Right cardiac atrium (tissue), 5 donors: ENCODE results near the gene DRGX. TPM values are rescaled to one million over a fixed set of nuclear protein-coding genes. Genes with fewer than 3 reads are reported as not detected.
A peak's percentile ranks its signal among the peaks of the same experiment; 100 is the strongest.

ENCODE experiments used
- ATAC-seq, 2 donors: fragments of 200-7000 bp; cut with Tn5 transposase; one replicate each; pipeline versions ENCODE4 v1.8.0 to v1.9.1; 2020; ENCODE audit warnings: moderate library complexity in 2 of 2, mild to moderate bottlenecking in 1 of 2
- DNase-seq, 3 donors: peaks; one replicate each; pipeline ENCODE4 v3.0.0-alpha.2; 2020
- H3K27ac ChIP-seq: one replicate; pipeline ENCODE4 v1.5.1; 2013; ENCODE audit warnings: mild to moderate bottlenecking, low read length, control low read depth, moderate library complexity
- H3K27me3 ChIP-seq: one replicate; pipeline ENCODE4 v1.6.1; 2013; ENCODE audit not compliant: control insufficient read depth, insufficient read depth
- H3K4me1 ChIP-seq: one replicate; pipeline ENCODE4 v1.6.1; 2013; ENCODE audit warnings: low read length; ENCODE audit not compliant: control insufficient read depth, insufficient read depth
- H3K4me3 ChIP-seq: one replicate; pipeline ENCODE4 v1.5.1; 2013; ENCODE audit warnings: low read length, control low read depth
- H3K9me3 ChIP-seq: one replicate; pipeline ENCODE4 v1.6.1; 2013; ENCODE audit warnings: low read length; ENCODE audit not compliant: control insufficient read depth
- WGBS: extraction: QIAGEN DNeasy Blood & Tissue Kit; methylation state at CpG from one replicate; pipeline ENCODE4 v1.1.7; 2013; 5-methylcytosine and 5-hydroxymethylcytosine counted together
- intact Hi-C, 4 donors: fragments of 100-400 bp; cut with DNase I; formaldehyde crosslinking; loops; one replicate each; pipeline versions ENCODE4 v1.11.0 to v1.14.0; 2022 to 2023
- polyA plus RNA-seq: library from polyadenylated mRNA; stranded (reverse); fragments of 200-250 nt; gene quantifications from one replicate; pipeline ENCODE4 v1.2.3, GENCODE V29; 2013
- total RNA-seq, 4 donors: library from RNA; stranded (reverse); fragmentation: NEBNext Ultra II Directional; extraction: Animal tissue kit (Norgen Biotek cat#: 25700); gene quantifications; one replicate each; pipeline ENCODE4 v1.2.1, GENCODE V29; 2021
- donor health status: healthy with polysubstance abuse.
- donor health status: DM: no; HTN: yes; CAD: no.
- donor health status: DM: no; HTN: no; CAD: no.
- donor health status: DM: no; HTN: yes; CAD: no; lungs with severe emphysema.
- donor health status: DM: yes; HTN: yes; CAD: no.

The DRGX gene
- total and polyA plus RNA-seq, 5 donors = not detected

DNA sequence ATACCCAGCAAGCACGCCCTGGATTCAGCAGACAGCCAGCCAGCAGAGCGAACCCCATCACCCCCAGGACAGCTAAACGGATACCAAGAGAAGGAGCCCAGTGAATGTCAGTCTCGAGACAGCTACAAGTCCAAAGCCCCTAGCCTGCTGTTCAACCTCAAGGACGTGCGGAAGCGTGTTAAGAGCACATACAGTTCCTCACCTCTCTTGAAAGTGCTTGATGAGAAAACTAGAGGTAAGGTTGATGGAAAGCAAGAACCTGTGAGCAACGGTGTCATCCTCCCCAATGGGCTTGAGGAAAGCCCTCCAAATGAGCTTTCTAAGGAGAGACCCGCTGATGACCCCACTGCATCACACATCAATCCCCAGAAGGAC, 72.0 kb downstream of the DRGX start:
- H3K9me3 ChIP-seq = no peaks in the 10 kb centered on the region
- no peak overlapping the region for H3K27ac ChIP-seq
- DNase-seq = no peak
- WGBS = 88% methylated on average over 9 of the region's 9 CpGs
- no peaks in the 10 kb centered on the region for H3K4me1 ChIP-seq
- no peaks in the 10 kb centered on the region for H3K27me3 ChIP-seq
- ATAC-seq = no peak
- intact Hi-C loops = no loop called here
- H3K4me3 ChIP-seq = no peak overlapping the region

- Histone ChIP-seq H3K27ac (peak overlapping the region; percentile 80), H3K4me1 (no peaks in the 10 kb centered on the region), H3K9me3 (no peaks in the 10 kb centered on the region), H3K4me3 (no peak overlapping the region), H3K27me3 (no peaks in the 10 kb centered on the region)
- DNase-seq = peak in 2 of 3 donors; percentile 33 to 61
- WGBS = 43% methylated on average over 7 of the region's 7 CpGs
- ATAC-seq = peak; percentile 70 to 76
- intact Hi-C loops = no loop called here
Observed at GRCh38 chr10:49323171-49323895, 72.6 kb downstream of the DRGX start.

GRCh38 chr10:49322371-49323170, 73.3 kb downstream of the DRGX start:
- Histone ChIP-seq H3K4me3 (no peak overlapping the region), H3K9me3 (no peaks in the 10 kb centered on the region), H3K4me1 (no peaks in the 10 kb centered on the region), H3K27ac (peak overlapping the region; percentile 80), H3K27me3 (no peaks in the 10 kb centered on the region)
- no peak for DNase-seq
- no peak for ATAC-seq
- intact Hi-C loops = no loop called here
- 75% methylated on average over 26 of the region's 26 CpGs for WGBS

- no peaks in the 10 kb centered on the region for H3K4me1 ChIP-seq
- H3K4me3 ChIP-seq = no peak overlapping the region
- DNase-seq = no peak
- H3K27ac ChIP-seq = no peak overlapping the region
- 63% methylated on average over 3 of the region's 3 CpGs for WGBS
- H3K27me3 ChIP-seq = no peaks in the 10 kb centered on the region
- no peak for ATAC-seq
- no peaks in the 10 kb centered on the region for H3K9me3 ChIP-seq
- intact Hi-C loops = no loop called here
Observed at GRCh38 chr10:49321021-49321420, 74.9 kb downstream of the DRGX start.

GRCh38 chr10:49320191-49320590, 75.7 kb downstream of the DRGX start:
- no peaks in the 10 kb centered on the region for H3K27me3 ChIP-seq
- intact Hi-C loops = no loop called here
- no peak for DNase-seq
- no peak overlapping the region for H3K27ac ChIP-seq
- 92% methylated on average over 2 of the region's 2 CpGs for WGBS
- no peaks in the 10 kb centered on the region for H3K4me1 ChIP-seq
- no peaks in the 10 kb centered on the region for H3K9me3 ChIP-seq
- H3K4me3 ChIP-seq = no peak overlapping the region
- no peak for ATAC-seq

- intact Hi-C loops = no loop called here
- DNase-seq (no peak), ATAC-seq (no peak)
- Histone ChIP-seq H3K27ac (no peak overlapping the region), H3K9me3 (no peaks in the 10 kb centered on the region), H3K4me1 (no peaks in the 10 kb centered on the region), H3K27me3 (no peaks in the 10 kb centered on the region), H3K4me3 (no peak overlapping the region)
- WGBS = 82% methylated on average over 1 of the region's 1 CpG
Observed at GRCh38 chr10:49319206-49319605, 76.7 kb downstream of the DRGX start.

DNA sequence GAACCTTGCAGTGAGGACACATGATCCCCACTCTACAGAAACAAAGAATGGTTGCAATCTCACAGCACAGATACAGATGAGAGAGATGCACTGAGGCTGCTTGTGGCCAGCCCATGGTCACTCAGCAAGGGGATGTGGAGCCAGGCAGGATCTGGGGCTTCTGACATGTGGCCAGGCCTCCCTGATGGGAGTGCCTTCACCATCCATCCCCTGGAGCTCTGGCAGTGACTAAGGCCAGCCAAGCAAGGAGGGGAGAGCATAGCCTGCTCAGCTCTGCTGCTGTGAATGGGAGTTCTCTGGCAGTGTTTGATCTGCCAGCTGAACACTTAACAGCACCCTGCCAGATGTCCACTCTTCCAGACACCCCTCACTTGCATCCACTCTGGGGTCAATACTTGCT, 77.1 kb downstream of the DRGX start:
- Histone ChIP-seq H3K27me3 (no peaks in the 10 kb centered on the region), H3K27ac (no peak overlapping the region), H3K4me3 (no peak overlapping the region), H3K9me3 (no peaks in the 10 kb centered on the region), H3K4me1 (no peaks in the 10 kb centered on the region)
- no peak for ATAC-seq
- intact Hi-C loops = no loop called here
- no peak for DNase-seq

DNA sequence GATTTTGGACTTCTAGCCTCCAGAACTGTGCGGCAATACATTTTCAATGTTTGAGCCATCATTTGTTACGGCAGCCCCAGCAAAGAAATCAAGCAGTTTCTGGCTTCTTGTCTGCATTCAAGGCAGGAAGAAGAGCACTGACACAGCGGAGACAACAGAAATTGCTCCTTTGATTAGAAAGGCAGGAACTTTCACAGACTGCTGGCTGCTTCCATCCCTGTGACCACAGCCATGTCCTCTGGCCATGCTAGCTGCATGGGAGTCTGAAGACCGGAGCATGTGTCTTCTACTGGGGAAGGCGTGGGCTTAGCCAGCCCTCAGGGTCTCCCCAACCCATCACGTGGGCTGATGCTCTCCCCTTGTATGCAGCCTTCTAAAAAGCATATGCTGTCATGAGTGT, 77.9 kb downstream of the DRGX start:
- no peak for ATAC-seq
- H3K4me1 ChIP-seq = no peaks in the 10 kb centered on the region
- intact Hi-C loops = no loop called here
- 75% methylated on average over 6 of the region's 6 CpGs for WGBS
- H3K9me3 ChIP-seq = no peaks in the 10 kb centered on the region
- H3K27ac ChIP-seq = no peak overlapping the region
- H3K4me3 ChIP-seq = no peak overlapping the region
- no peak for DNase-seq
- no peaks in the 10 kb centered on the region for H3K27me3 ChIP-seq

DNA sequence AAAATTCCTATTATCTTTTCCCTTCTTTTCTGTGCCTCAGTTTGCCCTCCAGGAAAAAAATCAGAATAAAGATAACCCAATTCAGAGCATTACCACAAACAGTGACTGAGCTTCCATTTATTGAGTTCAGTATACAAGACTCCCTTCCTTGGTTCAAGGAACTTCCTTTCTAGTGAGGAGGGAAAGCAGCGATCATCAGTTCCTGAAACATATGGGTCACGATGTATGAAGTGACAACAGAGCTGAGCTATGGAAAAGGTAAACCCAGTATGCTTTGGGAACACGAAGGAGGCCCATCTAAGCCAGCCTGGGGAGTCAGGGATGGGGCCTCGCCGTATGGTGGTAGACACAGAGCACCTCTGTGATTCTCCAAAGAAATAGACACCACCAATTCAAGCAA, 81.1 kb downstream of the DRGX start:
- ATAC-seq = no peak
- WGBS = 86% methylated on average over 5 of the region's 5 CpGs

More for the DNA sequence above, 81.1 kb downstream of the DRGX start:
- Histone ChIP-seq H3K9me3 (no peaks in the 10 kb centered on the region), H3K4me3 (no peak overlapping the region), H3K27me3 (no peaks in the 10 kb centered on the region), H3K27ac (no peak overlapping the region), H3K4me1 (peaks cover 3% of the 10 kb centered on the region)
- no peak for DNase-seq
- intact Hi-C loops = no loop called here
